ENCODE results near the gene TP73.

DNA sequence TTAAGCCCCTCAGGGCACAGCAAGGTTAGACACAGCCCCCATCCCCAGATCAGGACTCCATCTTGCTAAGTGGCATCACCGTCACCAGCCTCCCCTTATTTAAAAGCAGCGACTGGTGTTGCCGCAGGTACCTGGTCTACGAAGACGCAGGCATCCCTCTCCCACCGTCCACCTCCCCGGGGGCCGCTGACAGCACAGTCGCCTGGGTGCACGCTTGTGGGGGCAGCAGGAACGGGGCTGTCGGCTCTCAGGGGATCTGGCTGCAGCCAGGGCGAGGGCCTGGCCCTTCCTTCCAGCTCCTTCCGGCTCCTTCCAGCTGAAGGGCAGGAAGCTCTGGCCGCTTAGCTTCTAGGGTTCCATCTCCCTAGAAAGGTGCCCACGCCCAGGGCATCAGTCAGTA lies 82.3 kb downstream of the TP73 start:
- TF ChIP-seq ARNT (IDR thresholded peaks at IDR 0.05) (no peak), ELF4 (IDR thresholded peaks at IDR 0.05) (no peak), ZNF384 (IDR thresholded peaks at IDR 0.05) (no peak), SUZ12 (IDR thresholded peaks at IDR 0.05) (no peak), FOXA1 (IDR thresholded peaks at IDR 0.05) (no peak), BHLHE40 (IDR thresholded peaks at IDR 0.05; ENCODE audit: borderline replicate concordance) (no peak), FOXK2 (IDR thresholded peaks at IDR 0.05) (no peak), SP1 (IDR thresholded peaks at IDR 0.05) (no peak), CTBP1 (IDR thresholded peaks at IDR 0.05; ENCODE audit: borderline replicate concordance) (no peak), FOXM1 (IDR thresholded peaks at IDR 0.05; ENCODE audit: borderline replicate concordance) (no peak), L3MBTL2 (conservative IDR thresholded peaks at IDR 0.05) (no peak)

Data from HEK293T (cell line).